ENCODE measurements around the gene TPM3.
A peak's percentile ranks its signal among the peaks of the same experiment; 100 is the strongest.

DNA sequence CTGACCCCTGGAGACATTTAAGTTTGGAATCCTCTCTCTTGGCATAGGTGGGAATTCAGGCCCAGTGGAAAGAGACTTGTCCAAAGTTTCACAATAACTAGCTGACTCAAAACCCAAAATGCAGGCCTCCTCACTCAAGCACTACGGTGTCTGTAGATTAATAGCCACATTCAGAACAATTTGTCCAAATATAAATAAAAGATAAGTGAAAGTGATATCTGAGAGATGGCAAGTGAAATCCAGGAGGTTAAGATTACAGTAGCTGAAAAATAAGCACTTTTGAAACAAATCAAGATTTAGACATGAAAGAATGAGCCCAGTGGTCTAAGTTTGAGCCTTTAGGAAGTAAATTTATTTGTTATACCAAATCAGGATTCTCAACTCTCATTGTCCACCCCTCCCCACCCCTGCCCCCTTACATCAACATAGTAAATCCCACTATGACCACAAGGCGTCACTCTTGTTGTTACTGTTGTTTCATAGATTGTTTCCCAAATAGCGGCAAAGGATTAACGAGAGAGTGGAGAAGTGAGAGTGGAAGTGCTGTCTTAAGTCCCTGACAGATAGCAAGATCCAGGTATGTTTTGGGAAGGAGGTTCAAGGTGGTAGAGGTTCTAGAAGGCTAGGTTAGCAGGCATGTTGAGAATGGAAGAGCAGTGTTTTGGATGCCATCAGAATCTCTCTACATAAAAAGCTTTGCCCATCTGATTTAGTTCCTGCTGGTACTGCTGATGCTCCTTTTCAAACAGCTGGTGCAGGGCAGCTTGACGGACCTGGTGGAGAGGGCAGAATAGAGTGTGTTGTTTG lies 7.1 kb upstream of the TPM3 start:
- TF ChIP-seq, protein P1, sequence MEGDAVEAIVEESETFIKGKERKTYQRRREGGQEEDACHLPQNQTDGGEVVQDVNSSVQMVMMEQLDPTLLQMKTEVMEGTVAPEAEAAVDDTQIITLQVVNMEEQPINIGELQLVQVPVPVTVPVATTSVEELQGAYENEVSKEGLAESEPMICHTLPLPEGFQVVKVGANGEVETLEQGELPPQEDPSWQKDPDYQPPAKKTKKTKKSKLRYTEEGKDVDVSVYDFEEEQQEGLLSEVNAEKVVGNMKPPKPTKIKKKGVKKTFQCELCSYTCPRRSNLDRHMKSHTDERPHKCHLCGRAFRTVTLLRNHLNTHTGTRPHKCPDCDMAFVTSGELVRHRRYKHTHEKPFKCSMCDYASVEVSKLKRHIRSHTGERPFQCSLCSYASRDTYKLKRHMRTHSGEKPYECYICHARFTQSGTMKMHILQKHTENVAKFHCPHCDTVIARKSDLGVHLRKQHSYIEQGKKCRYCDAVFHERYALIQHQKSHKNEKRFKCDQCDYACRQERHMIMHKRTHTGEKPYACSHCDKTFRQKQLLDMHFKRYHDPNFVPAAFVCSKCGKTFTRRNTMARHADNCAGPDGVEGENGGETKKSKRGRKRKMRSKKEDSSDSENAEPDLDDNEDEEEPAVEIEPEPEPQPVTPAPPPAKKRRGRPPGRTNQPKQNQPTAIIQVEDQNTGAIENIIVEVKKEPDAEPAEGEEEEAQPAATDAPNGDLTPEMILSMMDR (IDR thresholded peaks at IDR 0.05) = peak; percentile 73
- TF ChIP-seq EZH2 (IDR thresholded peaks at IDR 0.05; ENCODE audit: borderline replicate concordance, insufficient read depth, low read depth, low read length, poor library complexity, severe bottlenecking) = no peak
